Kidney (tissue), 14 donors: Measurements from ENCODE around the gene GALNT18. TPM values are rescaled to one million over a fixed set of nuclear protein-coding genes. Genes with fewer than 3 reads are reported as not detected.

Source experiments
- DNase-seq, 5 donors: peaks; one replicate each; pipeline ENCODE4 v3.0.0-alpha.2; 2013 to 2020
- FAIRE-seq: peaks from 2 replicates; lab custom pipeline; 2012; peaks lifted over from hg19 to GRCh38; lab: Jason Lieb, UNC
- H3K27ac ChIP-seq, 2 donors: one replicate each; pipeline ENCODE4 v1.7.0; 2013; ENCODE audit warnings: low read depth in 2 of 2, low read length in 2 of 2, inconsistent platforms in 1 of 2
- H3K27me3 ChIP-seq: one replicate; pipeline ENCODE4 v1.7.1; 2013; ENCODE audit warnings: low read length, inconsistent platforms; ENCODE audit not compliant: control insufficient read depth, insufficient read depth
- H3K36me3 ChIP-seq, 3 donors: one replicate each; pipeline versions ENCODE4 v1.7.0 to v1.7.1; 2013; ENCODE audit warnings: low read length in 3 of 3, control low read depth in 1 of 3, inconsistent platforms in 1 of 3; ENCODE audit not compliant: insufficient read depth in 3 of 3, control insufficient read depth in 2 of 3
- H3K4me1 ChIP-seq, 3 donors: one replicate each; pipeline versions ENCODE4 v1.7.0 to v1.7.1; 2013; ENCODE audit warnings: low read length in 3 of 3, inconsistent platforms in 1 of 3, low read depth in 1 of 3; ENCODE audit not compliant: control insufficient read depth in 2 of 3, insufficient read depth in 2 of 3
- H3K4me3 ChIP-seq, 3 donors: one replicate each; pipeline versions ENCODE4 v1.7.0 to v1.8.1; 2013; ENCODE audit warnings: low read length in 3 of 3, control low read depth in 1 of 3, inconsistent platforms in 1 of 3
- H3K9ac ChIP-seq, 3 donors: one replicate each; pipeline versions ENCODE4 v1.7.0 to v1.7.1; 2013; ENCODE audit warnings: low read length in 3 of 3, control low read depth in 1 of 3, inconsistent platforms in 1 of 3
- H3K9me3 ChIP-seq, 3 donors: one replicate each; pipeline versions ENCODE4 v1.7.0 to v1.7.1; 2013; ENCODE audit warnings: low read length in 3 of 3, control low read depth in 1 of 3, inconsistent platforms in 1 of 3; ENCODE audit not compliant: control insufficient read depth in 2 of 3, insufficient read depth in 1 of 3
- intact Hi-C: fragments of 100-400 bp; cut with DNase I; formaldehyde crosslinking; loops from one replicate; pipeline ENCODE4 v1.11.1; 2022
- polyA plus RNA-seq: library from polyadenylated mRNA; stranded (reverse); fragments of 350-450 nt; fragmentation: Illumina TruSeq; extraction: RNeasy Lipid Tissue Mini Kit (QIAGEN cat#74804); gene quantifications from one replicate; pipeline ENCODE4 v1.2.3, GENCODE V29; 2014; ENCODE audit warnings: low read depth, low replicate concordance; ENCODE audit not compliant: insufficient read depth
- total RNA-seq: library from RNA; stranded (reverse); fragmentation: NEBNext Ultra II Directional; extraction: Animal tissue kit (Norgen Biotek cat#: 25700); gene quantifications from one replicate; pipeline ENCODE4 v1.2.1, GENCODE V29; 2021
- TF ChIP-seq, protein P1 (sequence below): IDR thresholded peaks from 3 replicates; pipeline ENCODE4 v1.5.1; 2012; ENCODE audit warnings: mild to moderate bottlenecking, moderate library complexity, borderline replicate concordance; ENCODE audit not compliant: insufficient read depth; ENCODE audit errors: extremely low read depth
- donor health status: control.
- donor health status: control.
- donor health status: control.
- donor health status: control.
- donor health status: control.
- donor health status: DM: yes; HTN: yes; CAD: no.
- donor health status: Normal renal cell carcinoma (clear cell type).

GALNT18 gene
- total and polyA plus RNA-seq, 2 donors from 2014 or later, result 27.2 to 42.1 TPM

DNA sequence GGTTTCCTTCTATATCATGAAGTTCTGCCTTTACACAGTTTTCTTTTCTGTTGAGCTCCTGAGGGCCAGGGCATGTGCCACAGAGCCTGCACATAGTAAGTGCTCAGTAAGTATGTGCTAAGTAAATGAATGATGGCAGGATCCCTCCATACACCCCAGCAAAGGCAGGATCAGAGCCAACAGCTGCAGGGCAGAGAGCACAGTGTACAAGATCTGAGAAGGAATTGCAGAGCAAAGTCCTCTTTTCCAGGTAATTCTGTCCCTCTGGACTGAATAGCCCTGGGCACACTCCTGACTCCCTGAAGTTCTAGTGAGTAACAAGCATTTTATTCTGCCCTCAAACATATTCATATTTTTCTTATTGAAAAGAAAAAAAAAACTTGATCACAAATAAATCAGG lies 117.7 kb downstream of the GALNT18 start:
- intact Hi-C loops, result no loop called here
- TF ChIP-seq, protein P1, sequence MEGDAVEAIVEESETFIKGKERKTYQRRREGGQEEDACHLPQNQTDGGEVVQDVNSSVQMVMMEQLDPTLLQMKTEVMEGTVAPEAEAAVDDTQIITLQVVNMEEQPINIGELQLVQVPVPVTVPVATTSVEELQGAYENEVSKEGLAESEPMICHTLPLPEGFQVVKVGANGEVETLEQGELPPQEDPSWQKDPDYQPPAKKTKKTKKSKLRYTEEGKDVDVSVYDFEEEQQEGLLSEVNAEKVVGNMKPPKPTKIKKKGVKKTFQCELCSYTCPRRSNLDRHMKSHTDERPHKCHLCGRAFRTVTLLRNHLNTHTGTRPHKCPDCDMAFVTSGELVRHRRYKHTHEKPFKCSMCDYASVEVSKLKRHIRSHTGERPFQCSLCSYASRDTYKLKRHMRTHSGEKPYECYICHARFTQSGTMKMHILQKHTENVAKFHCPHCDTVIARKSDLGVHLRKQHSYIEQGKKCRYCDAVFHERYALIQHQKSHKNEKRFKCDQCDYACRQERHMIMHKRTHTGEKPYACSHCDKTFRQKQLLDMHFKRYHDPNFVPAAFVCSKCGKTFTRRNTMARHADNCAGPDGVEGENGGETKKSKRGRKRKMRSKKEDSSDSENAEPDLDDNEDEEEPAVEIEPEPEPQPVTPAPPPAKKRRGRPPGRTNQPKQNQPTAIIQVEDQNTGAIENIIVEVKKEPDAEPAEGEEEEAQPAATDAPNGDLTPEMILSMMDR, result no peak

DNA sequence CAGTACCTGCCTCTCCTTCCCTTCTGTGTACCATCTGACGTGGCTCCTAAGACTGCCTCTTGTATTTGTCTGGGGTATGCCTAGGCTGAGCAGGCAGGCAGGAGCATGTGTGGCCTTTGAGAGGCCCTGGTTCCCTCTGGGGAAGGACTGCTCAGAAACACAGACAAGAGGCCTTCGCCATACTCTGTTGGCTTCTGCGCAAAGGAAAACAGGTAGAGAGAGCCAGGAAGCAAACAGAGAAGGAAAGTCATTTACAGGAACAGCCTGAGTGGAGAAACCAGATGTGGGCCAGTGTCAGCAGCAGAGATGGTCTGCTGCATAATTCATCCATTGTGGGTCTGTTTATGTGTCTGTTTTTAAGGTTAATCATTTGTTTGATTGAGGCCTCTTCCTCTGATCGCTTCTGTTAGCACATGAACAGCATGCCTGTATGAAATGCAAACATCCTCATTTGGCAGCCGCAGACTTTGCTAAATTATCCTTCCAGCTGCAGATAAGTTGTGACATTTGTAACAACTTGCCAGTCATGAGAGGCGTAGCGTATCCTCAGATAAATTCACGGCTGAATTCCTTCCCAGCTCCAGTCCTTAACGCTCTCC lies 119.4 kb downstream of the GALNT18 start:
- no peak for FAIRE-seq
- no peak for DNase-seq
- Histone ChIP-seq H3K9me3 (no peaks in the 10 kb centered on the region), H3K27me3 (no peaks in the 10 kb centered on the region), H3K27ac (peak overlapping the region; percentile 56 to 66), H3K4me1 (peaks cover 0 to 37% (median 22%) of the 10 kb centered on the region in 3 donors), H3K4me3 (no peak overlapping the region), H3K36me3 (no peaks in the 10 kb centered on the region), H3K9ac (peak overlapping the region in 1 of 3 donors; percentile 19)
- intact Hi-C loops, result no loop called here
- TF ChIP-seq, protein P1, result no peak

More for the DNA sequence above, 117.7 kb downstream of the GALNT18 start:
- no peak overlapping the region for H3K27ac ChIP-seq
- no peaks in the 10 kb centered on the region for H3K27me3 ChIP-seq
- DNase-seq (no peak), FAIRE-seq (no peak)
- H3K4me3 ChIP-seq, result no peak overlapping the region
- no peaks in the 10 kb centered on the region for H3K36me3 ChIP-seq
- no peak overlapping the region for H3K9ac ChIP-seq
- H3K4me1 ChIP-seq, result peaks cover 0 to 37% (median 22%) of the 10 kb centered on the region in 3 donors
- H3K9me3 ChIP-seq, result no peaks in the 10 kb centered on the region

DNA sequence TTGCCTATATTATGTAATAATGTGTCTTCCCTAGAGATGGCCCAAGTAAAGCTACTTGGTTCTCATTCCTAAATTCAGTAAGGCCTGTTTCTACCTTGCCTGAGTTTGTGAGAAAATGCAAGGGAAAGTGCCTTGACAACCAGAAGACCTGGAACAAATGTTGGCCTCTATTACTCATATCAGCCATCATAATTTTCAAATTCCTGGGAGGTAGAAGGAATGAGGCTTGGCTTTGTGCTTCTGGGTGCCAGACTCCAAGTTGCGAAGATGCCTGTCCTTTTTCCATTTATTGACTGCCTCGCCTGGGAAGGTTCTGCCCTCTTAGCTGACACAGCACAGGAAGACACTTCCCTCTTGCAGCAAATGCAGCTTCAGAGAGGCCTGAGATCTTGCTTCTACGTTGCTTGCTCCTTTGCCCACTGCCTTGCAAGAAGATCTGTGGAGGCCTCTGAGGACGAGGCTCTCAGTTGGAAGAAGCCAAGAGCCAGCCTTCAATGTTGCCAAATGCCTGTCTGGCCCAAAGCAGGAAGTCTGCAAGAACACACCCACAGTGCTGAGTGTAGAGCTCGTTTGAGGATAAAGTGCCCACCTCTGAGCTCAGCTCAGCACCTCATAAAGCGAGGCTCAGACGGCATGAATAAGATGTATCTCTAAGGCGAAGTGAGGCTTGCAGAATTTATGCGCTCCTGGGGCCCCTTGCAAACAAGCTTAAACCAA lies 120.1 kb downstream of the GALNT18 start:
- DNase-seq (no peak), FAIRE-seq (no peak)
- no peaks in the 10 kb centered on the region for H3K27me3 ChIP-seq
- no peaks in the 10 kb centered on the region for H3K9me3 ChIP-seq
- TF ChIP-seq, protein P1, result no peak
- no peaks in the 10 kb centered on the region for H3K36me3 ChIP-seq
- H3K4me3 ChIP-seq, result no peak overlapping the region
- peak overlapping the region; percentile 56 to 66 for H3K27ac ChIP-seq
- intact Hi-C loops, result no loop called here
- H3K4me1 ChIP-seq, result peaks cover 0 to 37% (median 22%) of the 10 kb centered on the region in 3 donors
- peak overlapping the region in 1 of 3 donors; percentile 19 for H3K9ac ChIP-seq
